NOMO-1 treated with DMSO at 0.1 percent for 48 hours (cell line): ENCODE results near the gene ABLIM2.

Experiments
- DNase-seq: peaks from one replicate; lab custom pipeline; 2025; ENCODE audit not compliant: unreplicated experiment; lab: John Stamatoyannopoulos, UW

Gene ABLIM2

DNA sequence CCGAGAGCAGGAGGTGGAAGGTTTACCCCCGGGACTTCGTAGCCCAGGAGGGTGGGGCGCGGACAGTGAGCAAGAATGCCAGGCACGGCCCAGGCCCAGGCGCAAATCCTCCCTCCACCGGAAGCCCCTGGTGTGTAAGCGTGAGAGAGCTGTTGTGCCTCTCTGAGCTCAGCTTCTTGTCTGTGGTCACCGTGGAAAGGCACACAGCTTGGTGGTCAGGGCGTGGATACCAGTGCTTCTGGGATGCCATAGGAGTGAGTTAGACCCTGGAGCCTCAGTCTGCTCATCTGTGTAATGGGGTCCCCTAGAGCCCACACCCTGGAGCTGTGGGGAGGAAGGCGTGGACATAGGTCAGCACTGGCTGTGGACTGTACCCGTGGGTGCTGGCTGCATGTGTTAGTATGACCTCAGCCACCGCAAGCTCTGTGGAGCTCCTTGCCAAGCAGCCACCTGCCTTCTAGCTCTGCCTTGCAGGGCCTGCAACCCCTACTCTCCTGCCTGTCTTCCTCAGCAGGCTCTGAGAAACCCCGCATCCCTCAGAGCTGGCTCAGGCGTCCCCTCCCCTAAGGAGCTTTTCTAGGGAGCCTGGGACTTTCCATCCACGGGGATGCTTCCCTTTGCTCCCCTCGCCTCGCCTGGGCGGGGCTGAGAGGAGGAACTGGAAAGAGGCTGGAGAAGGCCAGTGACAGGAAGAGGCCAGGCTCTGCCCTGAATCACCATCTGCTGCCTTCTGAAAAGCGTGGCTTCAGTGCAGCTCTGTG lies 190.9 kb downstream of the ABLIM2 start:
- no peak for DNase-seq

DNA sequence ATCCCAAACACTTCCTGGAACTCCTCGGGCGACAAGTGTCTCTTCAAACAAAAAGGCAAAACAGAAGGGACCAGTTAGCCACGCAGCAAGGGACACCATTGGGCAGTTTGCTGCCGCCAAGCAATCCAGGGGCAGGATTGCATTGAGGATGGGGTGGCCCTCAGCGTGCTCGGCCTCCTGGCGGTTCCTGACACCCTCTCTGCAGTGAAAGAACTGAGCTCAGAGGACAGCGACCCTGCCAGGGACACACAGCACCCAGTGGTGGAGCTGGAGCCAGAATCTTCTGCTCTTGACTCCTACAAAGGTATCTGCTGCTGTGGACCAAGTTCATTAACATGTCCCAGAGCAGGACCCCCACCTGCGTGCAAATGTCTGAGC lies 191.6 kb downstream of the ABLIM2 start:
- no peak for DNase-seq

GRCh38 chr4:7966281-7967062 lies 192.1 kb downstream of the ABLIM2 start:
- no peak for DNase-seq

GRCh38 chr4:7964890-7965662 lies 193.5 kb downstream of the ABLIM2 start:
- DNase-seq: no peak

- no peak for DNase-seq
Measured at GRCh38 chr4:7964459-7964858, 194.2 kb downstream of the ABLIM2 start.

GRCh38 chr4:7963691-7964090 lies 194.9 kb downstream of the ABLIM2 start:
- DNase-seq: no peak

DNA sequence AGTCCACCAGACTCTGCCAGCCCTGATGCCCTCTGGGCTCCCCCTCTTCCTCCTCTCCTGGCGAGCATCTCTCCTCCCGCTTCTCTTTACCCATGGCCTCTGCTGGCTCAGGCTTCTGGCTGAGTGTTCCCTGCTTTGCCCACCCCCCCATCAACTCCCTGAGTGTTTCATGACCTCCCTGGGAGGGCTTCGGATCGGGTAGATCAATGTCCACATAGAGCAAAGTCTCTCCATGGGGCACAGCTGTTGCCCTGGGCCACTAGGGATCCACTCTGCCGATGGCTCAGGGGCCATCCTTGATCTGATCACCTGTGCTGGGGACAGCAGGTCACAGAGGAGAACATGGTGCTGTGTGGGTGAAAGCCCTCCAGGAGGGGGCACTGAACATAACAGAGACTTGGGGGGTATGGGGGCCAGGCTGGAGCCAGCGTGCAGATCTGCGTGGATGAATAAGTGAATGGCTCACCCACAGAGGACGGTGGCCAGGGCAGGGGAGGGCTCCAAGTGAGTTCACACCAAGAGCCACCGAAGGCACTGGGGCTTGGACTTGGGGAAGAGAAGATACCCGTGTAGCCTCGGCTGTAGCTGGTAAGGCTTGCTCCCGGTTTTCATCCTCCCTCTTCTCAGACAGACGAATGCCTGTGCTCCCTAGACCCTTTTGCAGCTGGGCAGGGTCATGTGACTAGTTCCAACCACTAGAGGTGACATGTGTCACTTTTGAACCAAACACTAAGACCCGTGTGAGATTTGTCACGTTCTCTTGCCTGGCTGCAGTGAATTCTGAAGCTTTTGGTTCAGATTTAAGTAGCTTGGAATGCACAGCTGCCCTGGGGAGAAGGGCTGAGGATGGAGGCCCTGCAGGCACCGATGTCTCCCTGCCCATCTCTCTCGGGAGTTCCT lies 195.8 kb downstream of the ABLIM2 start:
- no peak for DNase-seq

DNA sequence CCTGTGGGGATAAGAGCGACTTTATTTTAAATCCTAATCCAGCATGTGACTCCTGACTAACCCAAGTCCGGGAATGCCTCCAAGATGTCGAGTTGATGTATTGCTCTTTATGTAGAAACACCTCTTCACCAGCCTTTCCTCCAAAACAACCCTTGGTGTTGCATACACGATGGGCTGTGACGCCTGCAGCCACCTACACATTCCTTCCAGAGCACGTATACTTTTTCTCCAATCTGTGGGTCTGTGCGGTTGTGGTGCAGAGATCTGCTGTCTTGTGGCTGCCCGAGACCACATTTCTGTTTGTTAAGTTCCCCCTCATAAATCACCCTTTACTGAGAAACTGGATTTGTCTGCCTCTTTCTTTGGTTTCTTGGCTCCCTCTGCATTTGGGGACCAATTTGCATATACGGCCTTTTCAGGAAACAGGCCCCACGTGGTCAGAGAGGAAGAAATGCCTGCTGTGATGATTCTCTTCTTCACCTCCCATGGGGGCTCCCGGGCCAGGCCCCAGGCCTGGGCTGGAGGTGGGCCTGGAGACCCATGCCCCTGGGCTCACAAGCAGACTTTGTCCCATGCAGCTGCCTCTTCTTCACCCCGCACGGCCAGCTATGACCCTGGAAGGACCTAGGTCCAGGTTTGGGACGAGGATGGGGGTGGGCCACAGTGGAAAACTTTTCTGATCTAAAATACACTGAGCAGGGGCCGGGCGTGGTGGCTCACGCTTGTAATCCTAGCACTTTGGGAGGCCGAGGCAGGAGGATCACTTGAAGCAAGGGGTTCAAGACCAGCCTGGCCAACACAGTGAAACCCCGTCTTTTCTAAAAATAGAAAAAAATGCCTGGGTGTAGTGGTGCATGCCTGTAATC lies 197.6 kb downstream of the ABLIM2 start:
- peak; percentile 81 for DNase-seq

DNA sequence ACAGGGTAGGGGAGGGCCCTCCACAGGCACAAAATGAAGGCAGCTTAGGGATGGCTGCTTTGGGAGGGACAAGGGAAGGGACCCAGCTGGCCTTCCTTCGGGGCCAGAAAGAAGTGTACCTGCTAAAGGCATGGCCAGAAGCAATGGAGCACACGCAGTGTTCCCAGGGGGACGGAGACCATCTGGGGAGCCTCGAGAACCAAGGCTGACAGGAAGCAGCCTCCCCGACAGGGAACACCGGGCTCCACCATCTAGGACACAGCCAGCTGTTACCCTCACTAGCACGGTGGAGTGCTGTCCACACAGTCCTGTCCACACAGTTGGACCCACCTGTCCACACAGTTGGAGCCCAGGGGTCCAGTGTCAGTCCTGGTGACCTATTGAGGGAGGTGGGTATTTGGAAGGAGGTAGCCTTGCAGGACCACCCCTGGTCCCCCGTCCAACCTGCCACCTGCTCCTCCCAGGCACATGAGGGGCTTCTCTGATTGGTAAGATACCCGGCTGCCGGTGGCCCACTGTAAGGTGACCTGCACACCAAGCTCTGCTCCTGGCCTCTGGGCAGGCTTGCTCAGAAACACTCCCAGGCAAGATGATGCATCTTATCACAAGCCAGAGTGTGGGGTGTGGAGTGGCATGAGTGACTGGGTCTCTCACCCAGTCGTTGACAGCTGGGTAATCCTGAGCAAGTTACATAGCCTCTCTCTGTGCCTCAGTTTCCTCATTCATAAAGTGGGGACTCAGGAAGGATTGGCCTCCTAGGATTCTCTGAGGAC lies 198.4 kb downstream of the ABLIM2 start:
- DNase-seq: no peak

DNA sequence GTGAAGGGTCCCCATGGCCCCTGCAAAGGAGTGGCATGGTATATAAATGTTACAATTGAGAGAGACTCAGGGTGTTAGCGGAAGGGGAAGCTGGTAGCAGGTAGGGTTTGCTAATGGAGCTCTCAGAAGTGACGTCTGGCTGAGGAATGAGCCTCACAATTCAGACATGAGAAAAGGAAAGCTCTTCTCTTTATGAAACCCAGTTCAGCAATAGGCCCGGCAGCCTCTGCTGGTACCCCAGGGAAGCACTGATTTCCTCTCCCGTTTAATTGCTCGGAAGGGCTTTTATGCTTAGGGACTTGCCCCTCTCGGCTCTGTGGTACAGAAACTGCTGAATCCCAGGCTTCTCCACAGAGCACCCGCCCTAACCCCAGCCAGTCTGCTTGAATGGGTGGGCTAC lies 199.5 kb downstream of the ABLIM2 start:
- no peak for DNase-seq

GRCh38 chr4:7956934-7957656 lies 201.5 kb downstream of the ABLIM2 start:
- DNase-seq: no peak

DNA sequence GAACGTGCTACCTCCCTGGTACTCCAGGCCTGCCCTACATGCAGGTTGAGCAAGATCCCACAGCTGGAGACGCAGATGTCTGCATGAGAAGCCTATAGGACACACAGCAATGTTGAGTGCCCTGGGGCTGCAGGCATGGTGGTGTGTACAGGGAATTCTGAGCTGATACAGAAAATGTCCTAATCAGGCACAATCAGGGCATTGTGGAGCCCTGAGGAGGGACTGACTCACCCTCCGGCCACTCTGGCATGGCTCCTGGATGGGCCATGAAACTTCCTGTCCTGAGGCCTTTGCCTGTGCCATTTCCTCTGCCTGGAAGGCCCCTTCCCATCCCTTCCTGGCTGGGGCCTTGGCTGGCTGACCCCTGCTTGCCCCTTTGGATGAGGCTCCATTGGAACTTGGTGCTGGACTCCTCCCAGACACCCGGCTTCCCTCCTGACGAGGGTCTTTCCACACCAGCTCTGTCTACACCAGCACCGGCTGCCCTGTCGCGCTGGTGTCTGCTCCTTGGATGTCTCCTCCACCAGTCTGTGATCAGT lies 202.3 kb downstream of the ABLIM2 start:
- no peak for DNase-seq

DNA sequence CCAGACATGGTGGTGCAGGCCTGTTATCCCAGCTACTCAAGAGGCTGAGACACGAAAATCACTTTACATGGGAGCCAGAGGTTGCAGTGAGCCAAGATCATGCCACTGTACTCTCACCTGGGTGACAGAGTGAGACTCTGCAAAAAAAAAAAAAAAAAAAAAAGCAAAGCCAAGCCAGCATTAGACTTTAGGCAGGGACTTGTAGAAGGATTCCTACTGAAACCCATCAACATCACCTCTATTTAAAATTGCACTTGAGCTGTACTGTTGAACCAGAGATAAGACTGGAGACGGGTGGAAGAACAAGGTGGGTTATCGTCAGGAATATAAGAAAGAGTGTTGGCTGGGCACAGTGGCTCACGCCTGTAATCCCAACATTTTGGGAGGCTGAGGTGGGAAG lies 203.2 kb downstream of the ABLIM2 start:
- DNase-seq: no peak

DNA sequence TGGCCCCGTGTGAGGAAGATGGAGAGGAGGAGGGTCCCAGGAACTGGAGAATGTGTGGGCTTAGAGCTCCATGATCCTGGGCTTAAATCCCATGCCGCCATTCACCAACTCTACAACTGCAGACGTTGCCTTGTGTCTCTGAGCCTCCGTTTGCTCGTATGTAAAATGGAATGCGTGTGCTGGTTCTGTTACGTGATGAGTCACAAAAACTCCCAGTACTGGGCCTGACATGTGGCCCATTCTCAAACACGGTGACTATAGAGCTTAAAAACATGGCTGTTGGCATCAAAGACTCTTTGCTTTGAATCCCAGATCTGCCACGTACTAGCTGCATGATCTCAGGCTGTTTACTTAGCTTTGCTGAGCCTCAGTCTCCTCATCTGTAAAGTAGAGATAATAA lies 206.0 kb downstream of the ABLIM2 start:
- DNase-seq: no peak

- DNase-seq: no peak
Measured at GRCh38 chr4:7950301-7951092, 208.1 kb downstream of the ABLIM2 start.

DNA sequence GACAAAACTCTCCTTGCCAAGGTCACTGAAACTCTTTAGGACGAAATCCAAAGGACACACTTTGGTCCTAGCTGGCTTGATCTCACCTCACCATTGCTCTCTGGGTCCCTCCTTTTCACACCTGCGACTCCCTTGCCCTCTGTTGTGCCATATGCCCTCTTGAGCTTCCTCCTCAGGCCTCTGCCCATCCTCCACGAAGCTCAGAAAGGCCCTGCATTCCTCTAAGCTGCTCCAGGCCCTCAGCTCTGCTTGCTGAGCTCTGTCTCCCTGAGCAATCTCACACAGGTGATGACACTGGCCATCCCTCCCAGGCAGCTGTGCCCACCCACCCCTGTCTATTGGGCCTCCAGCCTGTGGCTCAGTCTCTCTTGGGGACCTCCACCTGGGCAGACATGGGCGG lies 208.9 kb downstream of the ABLIM2 start:
- DNase-seq: no peak

DNA sequence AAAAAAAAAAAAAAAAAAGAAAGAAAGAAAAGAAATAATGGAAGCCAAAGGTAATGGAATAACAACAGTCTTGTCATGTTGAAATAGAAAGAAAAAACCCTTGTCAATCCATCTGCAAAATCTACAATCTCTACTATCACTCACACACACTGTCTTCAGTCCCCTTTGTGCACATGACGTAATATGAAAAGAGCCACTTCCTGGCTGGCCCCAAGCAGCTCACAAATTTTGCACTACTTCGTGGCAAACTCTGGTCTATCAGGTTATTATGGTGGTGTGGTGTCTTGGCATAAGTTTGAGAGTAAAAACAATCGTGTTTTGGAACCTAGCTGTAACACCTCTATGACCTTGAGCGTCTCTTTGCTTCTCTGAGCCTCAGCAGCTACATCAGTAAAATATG lies 210.7 kb downstream of the ABLIM2 start:
- no peak for DNase-seq
